ENCODE results near the gene OR2T8. TPM values are rescaled to one million over a fixed set of nuclear protein-coding genes. Genes with fewer than 3 reads are reported as not detected.

Gene OR2T8
- total RNA-seq, 1 donor from 2014 or later, result not detected

GRCh38 chr1:247905181-247905580 lies 14.9 kb upstream of the OR2T8 start:
- Histone ChIP-seq H2AFZ (ENCODE audit: low read depth, low read length) (no peak overlapping the region), H3K4me1 (ENCODE audit: insufficient read depth, low read length) (no peaks in the 10 kb centered on the region), H3K9me3 (ENCODE audit: insufficient read depth, low read depth, low read length) (no peaks in the 10 kb centered on the region), H3K27me3 (ENCODE audit: insufficient read depth, low read length) (no peaks in the 10 kb centered on the region), H3K36me3 (ENCODE audit: insufficient read depth, low read length) (no peaks in the 10 kb centered on the region), H3K27ac (ENCODE audit: low read depth, low read length) (no peak overlapping the region), H3K4me3 (ENCODE audit: insufficient read depth, low read depth, low read length) (no peak overlapping the region), H4K20me1 (ENCODE audit: insufficient read depth, low read length) (no peaks in the 10 kb centered on the region), H3K4me2 (ENCODE audit: low read length) (no peak overlapping the region), H3K79me2 (ENCODE audit: insufficient read depth, low read length) (no peaks in the 10 kb centered on the region), H3K9ac (ENCODE audit: low read length) (no peak overlapping the region)
- no peak for FAIRE-seq
- H3K27me3 Mint-ChIP-seq (ENCODE audit: low read depth, unreplicated experiment), result no peaks in the 10 kb centered on the region
- no peaks in the 10 kb centered on the region for H3K4me1 Mint-ChIP-seq (ENCODE audit: low read depth, unreplicated experiment)
- H3K4me3 Mint-ChIP-seq (ENCODE audit: unreplicated experiment), result no peak overlapping the region
- no peak overlapping the region for H3K27ac Mint-ChIP-seq (ENCODE audit: unreplicated experiment)
- peaks cover 5% of the 10 kb centered on the region for H3K9me3 Mint-ChIP-seq (ENCODE audit: unreplicated experiment)
- TF ChIP-seq CTCF (IDR thresholded peaks at IDR 0.05; ENCODE audit: insufficient read depth, low read depth, low read length), result no peak
- no peak for TF ChIP-seq EZH2 (IDR thresholded peaks at IDR 0.05; ENCODE audit: insufficient read depth, low read length)
- no peak for DNase-seq (ENCODE audit: low read depth)
- H3K36me3 Mint-ChIP-seq (ENCODE audit: low read depth, unreplicated experiment), result no peaks in the 10 kb centered on the region

DNA sequence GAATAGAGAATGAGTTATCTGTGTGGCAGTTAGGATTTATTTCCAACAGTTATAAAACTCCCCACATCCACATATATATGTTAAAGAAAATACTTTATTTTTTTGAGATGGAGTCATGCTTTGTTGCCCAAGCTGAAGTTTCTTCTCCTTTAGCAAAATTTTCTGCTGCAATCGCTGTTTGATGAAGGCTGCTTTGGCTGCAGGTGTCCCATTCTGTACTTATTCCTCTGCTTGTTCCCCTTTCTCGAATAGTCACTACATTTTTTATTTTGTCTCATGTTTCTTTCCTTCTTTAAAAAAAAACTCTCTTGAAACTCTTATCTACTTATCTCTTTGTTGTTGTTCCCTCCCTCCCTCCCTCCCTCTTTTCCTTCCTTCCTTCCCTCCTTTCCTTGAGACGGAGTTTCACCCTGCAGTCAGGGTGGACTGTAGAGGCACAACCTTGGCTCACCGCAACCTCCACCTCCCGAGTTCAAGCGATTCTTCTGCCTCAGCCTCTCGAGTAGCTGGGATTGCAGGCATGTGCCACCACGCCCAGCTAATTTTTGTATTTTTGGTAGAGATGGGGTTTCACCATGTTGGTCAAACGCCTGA lies 14.0 kb upstream of the OR2T8 start:
- no peak for FAIRE-seq
- TF ChIP-seq EZH2 (IDR thresholded peaks at IDR 0.05; ENCODE audit: insufficient read depth, low read length) (no peak), CTCF (IDR thresholded peaks at IDR 0.05; ENCODE audit: insufficient read depth, low read depth, low read length) (no peak)
- Histone ChIP-seq H3K36me3 (ENCODE audit: insufficient read depth, low read length) (no peaks in the 10 kb centered on the region), H3K27ac (ENCODE audit: low read depth, low read length) (no peak overlapping the region), H2AFZ (ENCODE audit: low read depth, low read length) (no peak overlapping the region), H3K9ac (ENCODE audit: low read length) (no peak overlapping the region), H3K4me3 (ENCODE audit: insufficient read depth, low read depth, low read length) (no peak overlapping the region), H4K20me1 (ENCODE audit: insufficient read depth, low read length) (no peaks in the 10 kb centered on the region), H3K4me2 (ENCODE audit: low read length) (no peak overlapping the region), H3K79me2 (ENCODE audit: insufficient read depth, low read length) (no peaks in the 10 kb centered on the region), H3K4me1 (ENCODE audit: insufficient read depth, low read length) (no peaks in the 10 kb centered on the region), H3K27me3 (ENCODE audit: insufficient read depth, low read length) (no peaks in the 10 kb centered on the region), H3K9me3 (ENCODE audit: insufficient read depth, low read depth, low read length) (no peaks in the 10 kb centered on the region)
- peaks cover 5% of the 10 kb centered on the region for H3K9me3 Mint-ChIP-seq (ENCODE audit: unreplicated experiment)
- no peaks in the 10 kb centered on the region for H3K4me1 Mint-ChIP-seq (ENCODE audit: low read depth, unreplicated experiment)
- H3K27me3 Mint-ChIP-seq (ENCODE audit: low read depth, unreplicated experiment), result no peaks in the 10 kb centered on the region
- H3K27ac Mint-ChIP-seq (ENCODE audit: unreplicated experiment), result peak overlapping the region; percentile 80
- no peaks in the 10 kb centered on the region for H3K36me3 Mint-ChIP-seq (ENCODE audit: low read depth, unreplicated experiment)
- no peak overlapping the region for H3K4me3 Mint-ChIP-seq (ENCODE audit: unreplicated experiment)
- DNase-seq (ENCODE audit: low read depth), result no peak

DNA sequence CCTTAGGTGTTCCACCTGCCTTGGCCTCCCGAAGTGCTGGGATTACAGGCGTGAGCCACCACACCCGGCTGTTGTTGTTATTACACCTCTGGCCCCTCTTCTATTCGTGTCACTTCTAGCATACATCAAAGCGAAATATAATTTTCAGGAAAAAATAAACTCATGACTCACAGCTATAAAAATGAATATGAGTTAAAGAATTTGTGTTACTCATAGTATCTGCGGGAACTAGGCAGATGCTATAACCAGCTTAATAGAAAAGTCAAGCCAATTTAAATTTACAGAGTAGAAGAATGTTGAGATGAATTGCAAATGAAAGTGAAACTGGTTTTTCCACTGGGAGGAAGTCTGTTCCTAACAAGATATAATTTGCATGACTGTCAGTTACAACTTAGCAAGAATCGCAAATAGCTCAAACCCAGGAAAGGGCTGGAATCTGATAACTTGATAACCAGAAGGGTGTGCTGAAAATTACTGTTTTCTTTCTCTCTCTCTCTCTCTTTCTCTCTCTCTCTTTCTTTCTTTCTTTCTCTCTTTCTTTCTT lies 13.5 kb upstream of the OR2T8 start:
- no peak overlapping the region for H3K4me3 Mint-ChIP-seq (ENCODE audit: unreplicated experiment)
- Histone ChIP-seq H3K4me1 (ENCODE audit: insufficient read depth, low read length) (no peaks in the 10 kb centered on the region), H3K79me2 (ENCODE audit: insufficient read depth, low read length) (no peaks in the 10 kb centered on the region), H3K4me3 (ENCODE audit: insufficient read depth, low read depth, low read length) (peak overlapping the region; percentile 23), H3K9ac (ENCODE audit: low read length) (no peak overlapping the region), H2AFZ (ENCODE audit: low read depth, low read length) (no peak overlapping the region), H4K20me1 (ENCODE audit: insufficient read depth, low read length) (no peaks in the 10 kb centered on the region), H3K27ac (ENCODE audit: low read depth, low read length) (no peak overlapping the region), H3K4me2 (ENCODE audit: low read length) (peak overlapping the region; percentile 46), H3K27me3 (ENCODE audit: insufficient read depth, low read length) (no peaks in the 10 kb centered on the region), H3K36me3 (ENCODE audit: insufficient read depth, low read length) (no peaks in the 10 kb centered on the region), H3K9me3 (ENCODE audit: insufficient read depth, low read depth, low read length) (peaks cover 3% of the 10 kb centered on the region)
- TF ChIP-seq EZH2 (IDR thresholded peaks at IDR 0.05; ENCODE audit: insufficient read depth, low read length), result no peak
- TF ChIP-seq CTCF (IDR thresholded peaks at IDR 0.05; ENCODE audit: insufficient read depth, low read depth, low read length), result no peak
- H3K36me3 Mint-ChIP-seq (ENCODE audit: low read depth, unreplicated experiment), result no peaks in the 10 kb centered on the region
- H3K4me1 Mint-ChIP-seq (ENCODE audit: low read depth, unreplicated experiment), result no peaks in the 10 kb centered on the region
- peak overlapping the region; percentile 80 for H3K27ac Mint-ChIP-seq (ENCODE audit: unreplicated experiment)
- H3K9me3 Mint-ChIP-seq (ENCODE audit: unreplicated experiment), result peaks cover 5% of the 10 kb centered on the region
- DNase-seq (ENCODE audit: low read depth) (peak; percentile 28), FAIRE-seq (no peak)
- no peaks in the 10 kb centered on the region for H3K27me3 Mint-ChIP-seq (ENCODE audit: low read depth, unreplicated experiment)
